RWPE2 (cell line): ENCODE measurements around the gene SDCBP2.

Experiments
- ATAC-seq: fragments of 200-7000 bp; cut with Tn5 transposase; 3 replicates; pipeline ENCODE4 v1.9.1; 2021; ENCODE audit warnings: low read depth
- DNase-seq: peaks from one replicate; pipeline ENCODE4 v3.0.0-alpha.2; 2020; ENCODE audit warnings: low spot score
- H3K27ac ChIP-seq: fragments of 450-650 bp; 2 replicates; pipeline ENCODE4 v1.5.1; 2017; ENCODE audit warnings: mild to moderate bottlenecking; ENCODE audit not compliant: poor library complexity, severe bottlenecking
- H3K27me3 ChIP-seq: fragments of 250-450 bp; sonication (Bioruptor Pico); 2 replicates; pipeline ENCODE4 v1.5.1; 2021; ENCODE audit warnings: mild to moderate bottlenecking, moderate library complexity; ENCODE audit not compliant: insufficient read depth, poor library complexity, severe bottlenecking
- H3K36me3 ChIP-seq: fragments of 250-450 bp; sonication (Bioruptor Pico); 2 replicates; pipeline ENCODE4 v1.5.1; 2020; ENCODE audit warnings: low read depth, mild to moderate bottlenecking, moderate library complexity
- H3K4me1 ChIP-seq: fragments of 250-450 bp; sonication (Bioruptor Pico); 2 replicates; pipeline ENCODE4 v1.5.1; 2021; ENCODE audit warnings: mild to moderate bottlenecking, moderate library complexity; ENCODE audit not compliant: insufficient read depth, poor library complexity, severe bottlenecking
- H3K4me3 ChIP-seq: fragments of 250-450 bp; sonication (Bioruptor Pico); 2 replicates; pipeline ENCODE4 v1.5.1; 2021; ENCODE audit warnings: mild to moderate bottlenecking, moderate library complexity; ENCODE audit not compliant: severe bottlenecking
- H3K9me3 ChIP-seq: fragments of 250-450 bp; sonication (Bioruptor Pico); 2 replicates; pipeline ENCODE4 v1.5.1; 2021; ENCODE audit warnings: mild to moderate bottlenecking, moderate library complexity; ENCODE audit not compliant: severe bottlenecking
- CTCF ChIP-seq: fragments of 450-650 bp; IDR thresholded peaks from one replicate; pipeline ENCODE4 v1.5.1; 2017; ENCODE audit warnings: mild to moderate bottlenecking, moderate library complexity; ENCODE audit not compliant: poor library complexity, severe bottlenecking

The SDCBP2 gene

GRCh38 chr20:1296922-1297321, 32.0 kb downstream of the SDCBP2 start:
- ATAC-seq, result no peak
- TF ChIP-seq CTCF, result no peak
- Histone ChIP-seq H3K27ac (no peak overlapping the region), H3K4me3 (no peak overlapping the region), H3K4me1 (peaks cover 8% of the 10 kb centered on the region), H3K36me3 (no peaks in the 10 kb centered on the region), H3K9me3 (no peaks in the 10 kb centered on the region), H3K27me3 (no peaks in the 10 kb centered on the region)
- DNase-seq, result peak; percentile 21

- H3K36me3 ChIP-seq, result no peaks in the 10 kb centered on the region
- DNase-seq, result no peak
- TF ChIP-seq CTCF, result no peak
- no peak for ATAC-seq
- peaks cover 7% of the 10 kb centered on the region for H3K4me1 ChIP-seq
- H3K9me3 ChIP-seq, result no peaks in the 10 kb centered on the region
- no peak overlapping the region for H3K27ac ChIP-seq
- H3K27me3 ChIP-seq, result no peaks in the 10 kb centered on the region
- H3K4me3 ChIP-seq, result no peak overlapping the region
These were observed 32.8 kb downstream of the SDCBP2 start for GRCh38 chr20:1296117-1296610.

DNA sequence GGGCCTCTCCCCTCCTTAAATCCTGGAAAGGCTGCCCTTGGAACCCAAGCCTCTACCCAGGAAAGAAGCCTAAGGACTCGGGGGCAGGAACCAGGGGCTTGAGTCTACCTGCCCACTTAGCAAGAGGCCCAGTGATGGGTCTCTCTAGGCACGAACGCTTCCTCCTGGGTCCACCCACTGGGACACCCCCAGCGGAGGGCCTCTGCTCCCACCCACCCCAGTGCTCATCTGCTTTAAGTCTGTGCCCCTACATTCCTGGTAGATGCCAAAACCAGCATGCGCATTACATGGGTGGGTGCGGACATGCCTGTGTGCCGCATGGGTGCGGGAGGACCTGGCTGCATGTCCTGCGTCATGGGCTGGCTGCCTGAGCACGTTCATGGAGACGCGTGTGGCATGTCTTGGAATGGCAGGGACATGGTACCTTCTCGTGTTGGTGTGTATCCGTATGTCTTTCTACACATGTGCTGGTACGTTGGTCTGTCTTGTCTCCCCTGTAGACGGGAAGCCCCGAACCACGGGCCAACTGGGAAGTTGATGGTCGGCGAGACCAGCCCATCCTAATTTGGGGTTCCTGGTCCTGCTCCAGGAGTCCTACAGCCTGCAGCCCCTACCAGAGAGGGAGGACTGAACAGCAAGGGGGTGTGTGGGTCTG, 33.5 kb downstream of the SDCBP2 start:
- Histone ChIP-seq H3K27me3 (no peaks in the 10 kb centered on the region), H3K4me3 (no peak overlapping the region), H3K27ac (no peak overlapping the region), H3K36me3 (no peaks in the 10 kb centered on the region), H3K9me3 (no peaks in the 10 kb centered on the region), H3K4me1 (no peaks in the 10 kb centered on the region)
- DNase-seq (no peak), ATAC-seq (no peak)
- TF ChIP-seq CTCF, result no peak

DNA sequence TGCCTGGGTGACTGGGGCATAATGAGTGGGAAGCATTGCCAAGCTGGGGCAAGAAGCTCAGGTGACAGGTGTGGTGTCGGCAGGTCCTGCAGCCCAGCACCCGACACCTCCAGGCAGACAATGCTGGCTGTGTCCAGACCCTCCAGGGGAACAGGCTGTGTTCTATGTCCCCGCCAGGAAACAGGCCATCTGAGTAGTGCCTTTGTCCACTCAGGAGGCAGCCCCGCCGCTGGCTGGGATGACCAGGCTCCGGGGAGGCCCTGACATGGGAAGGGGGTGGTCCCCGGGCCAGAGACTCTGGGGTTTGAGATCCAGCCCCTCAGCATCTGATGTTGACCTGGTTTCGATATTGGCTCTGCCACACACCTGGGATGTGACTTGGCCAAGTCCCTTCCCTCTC, 34.4 kb downstream of the SDCBP2 start:
- Histone ChIP-seq H3K4me3 (no peak overlapping the region), H3K27me3 (no peaks in the 10 kb centered on the region), H3K9me3 (no peaks in the 10 kb centered on the region), H3K27ac (no peak overlapping the region), H3K36me3 (no peaks in the 10 kb centered on the region), H3K4me1 (no peaks in the 10 kb centered on the region)
- DNase-seq (no peak), ATAC-seq (no peak)
- no peak for TF ChIP-seq CTCF

DNA sequence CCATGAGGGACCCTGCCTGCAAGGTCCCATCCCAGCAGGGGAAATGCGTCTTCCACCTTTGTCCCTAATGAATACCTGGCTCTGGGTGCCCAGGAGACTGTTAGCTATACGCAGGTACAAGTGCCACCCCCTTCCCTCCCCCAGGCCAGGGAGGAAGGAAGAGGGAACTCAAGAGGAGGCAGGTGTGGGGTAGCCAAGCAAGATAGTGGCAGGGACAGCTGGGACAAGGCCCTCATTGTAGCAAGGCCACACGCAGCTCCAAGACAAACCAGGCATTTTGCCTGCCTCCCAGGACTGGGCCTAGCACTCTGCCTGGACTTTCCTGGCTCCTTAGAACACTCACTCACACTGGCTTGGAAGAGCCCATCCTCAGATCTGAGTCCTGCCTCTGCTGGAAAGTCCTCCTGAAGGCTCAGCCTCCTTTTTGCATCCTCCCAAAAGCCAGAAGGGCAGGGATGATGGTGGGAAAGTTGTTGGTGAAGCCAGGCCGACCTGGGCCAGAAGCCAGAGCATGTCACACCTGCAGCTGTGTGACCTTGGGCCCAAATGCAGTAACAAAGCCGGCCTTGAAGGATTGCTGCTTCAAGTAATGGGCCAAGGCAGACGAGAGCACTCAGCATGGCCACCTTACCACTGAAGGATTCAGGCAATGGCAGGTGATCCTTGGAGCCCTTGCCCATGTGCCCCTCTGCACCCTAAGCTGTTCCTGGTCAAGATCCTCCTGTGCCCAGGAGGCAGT, 35.1 kb downstream of the SDCBP2 start:
- DNase-seq (no peak), ATAC-seq (no peak)
- H3K36me3 ChIP-seq, result no peaks in the 10 kb centered on the region
- no peak overlapping the region for H3K27ac ChIP-seq
- TF ChIP-seq CTCF, result no peak
- H3K9me3 ChIP-seq, result no peaks in the 10 kb centered on the region
- H3K27me3 ChIP-seq, result no peaks in the 10 kb centered on the region
- H3K4me3 ChIP-seq, result no peak overlapping the region
- no peaks in the 10 kb centered on the region for H3K4me1 ChIP-seq
